ENCODE results near the gene SPEM1.

DNA sequence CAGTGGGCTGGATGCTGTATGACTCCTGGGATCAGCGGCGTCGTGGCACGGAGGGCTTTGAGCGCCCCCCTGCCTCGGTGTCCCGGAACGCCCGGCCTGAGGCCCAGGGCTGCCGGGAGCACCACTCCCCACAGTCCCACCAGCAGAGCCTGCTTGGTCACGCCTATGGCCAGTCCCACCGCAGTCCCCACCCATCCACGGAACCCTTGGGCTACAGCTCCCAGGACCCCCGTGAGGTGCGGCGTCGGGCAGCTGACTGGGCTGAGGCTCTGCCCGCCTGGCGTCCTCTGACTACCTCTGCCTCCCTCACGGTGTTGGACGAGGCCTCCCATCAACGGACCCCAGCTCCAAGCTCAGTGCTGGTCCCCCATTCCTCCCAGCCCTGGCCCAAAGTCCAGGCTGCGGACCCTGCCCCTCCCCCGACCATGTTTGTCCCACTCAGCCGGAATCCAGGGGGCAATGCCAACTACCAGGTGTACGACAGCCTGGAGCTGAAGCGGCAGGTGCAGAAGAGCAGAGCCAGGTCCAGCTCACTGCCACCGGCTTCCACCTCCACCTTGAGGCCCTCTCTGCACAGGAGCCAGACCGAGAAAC, 6.9 kb downstream of the SPEM1 start:
- TF ChIP-seq GATA2 (IDR thresholded peaks at IDR 0.05; ENCODE audit: low read depth, low read length) (no peak), GATA3 (IDR thresholded peaks at IDR 0.05; ENCODE audit: low read depth, low read length) (no peak)

Measured in SH-SY5Y (cell line).